GM21723 (cell line): ENCODE results near the gene RPN1.

Experiments used
- ATAC-seq: cut with Tn5 transposase; IDR thresholded peaks from one replicate; pipeline ENCODE4 v1.9.1; 2021; ENCODE audit warnings: mild to moderate bottlenecking, moderate library complexity; ENCODE audit not compliant: unreplicated experiment

Gene RPN1

GRCh38 chr3:128585189-128585588 is 65.4 kb downstream of the RPN1 start:
- ATAC-seq, result no peak

GRCh38 chr3:128584412-128585020 is 66.1 kb downstream of the RPN1 start:
- no peak for ATAC-seq

GRCh38 chr3:128581566-128581965 is 69.1 kb downstream of the RPN1 start:
- ATAC-seq, result no peak

- no peak for ATAC-seq
Observed at GRCh38 chr3:128579927-128580326, 70.7 kb downstream of the RPN1 start.

GRCh38 chr3:128578346-128578745 is 72.3 kb downstream of the RPN1 start:
- ATAC-seq, result no peak

- ATAC-seq, result no peak
Observed at GRCh38 chr3:128577711-128578110, 72.9 kb downstream of the RPN1 start.

- no peak for ATAC-seq
Observed at GRCh38 chr3:128576290-128576689, 74.3 kb downstream of the RPN1 start.

GRCh38 chr3:128575777-128576176 is 74.8 kb downstream of the RPN1 start:
- ATAC-seq, result no peak

- no peak for ATAC-seq
Observed at GRCh38 chr3:128573707-128574162, 76.9 kb downstream of the RPN1 start.

- ATAC-seq, result no peak
Observed at GRCh38 chr3:128573160-128573559, 77.5 kb downstream of the RPN1 start.

GRCh38 chr3:128572644-128573105 is 77.9 kb downstream of the RPN1 start:
- ATAC-seq, result no peak

GRCh38 chr3:128572013-128572412 is 78.6 kb downstream of the RPN1 start:
- no peak for ATAC-seq
